Large intestine (tissue), 3 donors: ENCODE results near the gene ARL15. TPM values are rescaled to one million over a fixed set of nuclear protein-coding genes. Genes with fewer than 3 reads are reported as not detected.
"Not testable (repeated sequence)": the region's sequence is repeated elsewhere in the genome, so short reads cannot be mapped to it uniquely, and the experiment has no call there.

Experiments
- DNase-seq, 2 donors: peaks; one replicate each; pipeline versions ENCODE4 v3.0.0 to v3.0.0-alpha.2; 2013
- H3K27ac ChIP-seq: one replicate; pipeline ENCODE4 v1.5.1; 2013; ENCODE audit warnings: low read length
- H3K27me3 ChIP-seq: 2 replicates; pipeline ENCODE4 v1.6.1; 2013; ENCODE audit warnings: low read length; ENCODE audit not compliant: control insufficient read depth, insufficient read depth
- H3K36me3 ChIP-seq: 2 replicates; pipeline ENCODE4 v1.6.1; 2013; ENCODE audit warnings: low read length; ENCODE audit not compliant: control insufficient read depth, insufficient read depth
- H3K4me1 ChIP-seq: one replicate; pipeline ENCODE4 v1.6.1; 2013; ENCODE audit warnings: low read length; ENCODE audit not compliant: control insufficient read depth, insufficient read depth
- H3K4me3 ChIP-seq: one replicate; pipeline ENCODE4 v1.5.1; 2013; ENCODE audit warnings: low read length
- H3K9me3 ChIP-seq: one replicate; pipeline ENCODE4 v1.6.1; 2013; ENCODE audit warnings: mild to moderate bottlenecking, low read depth, low read length, moderate library complexity; ENCODE audit not compliant: control insufficient read depth
- WGBS: methylation state at CpG from one replicate; pipeline ENCODE4 v1.1.5; 2013; ENCODE audit warnings: low lambda C conversion rate; ENCODE audit not compliant: insufficient coverage; 5-methylcytosine and 5-hydroxymethylcytosine counted together
- polyA plus RNA-seq: library from polyadenylated mRNA; unstranded; fragments of 120-200 nt; gene quantifications from one replicate; pipeline ENCODE4 v1.2.1, GENCODE V29; 2013

The ARL15 gene
- polyA plus RNA-seq, 1 donor = 41.5 TPM

- H3K9me3 ChIP-seq = no peaks in the 10 kb centered on the region
- H3K4me3 ChIP-seq = no peak overlapping the region
- H3K27ac ChIP-seq = no peak overlapping the region
- no peak for DNase-seq
- no peaks in the 10 kb centered on the region for H3K27me3 ChIP-seq
- H3K36me3 ChIP-seq = no peaks in the 10 kb centered on the region
- no CpG with 5 or more reads among the region's 3 CpGs for WGBS
- H3K4me1 ChIP-seq = no peaks in the 10 kb centered on the region
These were observed 226.5 kb downstream of the ARL15 start for GRCh38 chr5:54083851-54084250.

DNA sequence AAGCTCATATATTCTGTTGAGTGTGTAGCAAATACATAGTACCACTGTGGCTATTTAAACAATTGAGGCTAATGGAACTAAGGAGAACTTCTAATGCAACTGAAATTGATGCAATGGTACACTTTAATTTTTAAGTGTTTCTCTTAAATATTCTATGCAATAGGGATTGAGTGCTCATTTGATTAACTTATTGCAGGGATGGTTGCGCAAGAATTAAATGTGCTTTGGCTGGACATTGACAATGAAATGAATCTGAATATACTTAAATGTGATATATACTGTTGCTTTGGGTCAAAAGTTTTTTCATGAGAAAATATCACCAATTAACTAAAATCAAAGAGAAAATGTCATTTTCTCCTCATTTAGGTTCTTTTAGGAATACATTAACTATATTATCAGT is 227.1 kb downstream of the ARL15 start:
- no peak for DNase-seq
- H3K27ac ChIP-seq = no peak overlapping the region
- H3K27me3 ChIP-seq = no peaks in the 10 kb centered on the region
- H3K4me1 ChIP-seq = no peaks in the 10 kb centered on the region
- H3K4me3 ChIP-seq = no peak overlapping the region
- no CpG with 5 or more reads among the region's 1 CpG for WGBS
- no peaks in the 10 kb centered on the region for H3K9me3 ChIP-seq
- no peaks in the 10 kb centered on the region for H3K36me3 ChIP-seq

- Histone ChIP-seq H3K4me1 (no peaks in the 10 kb centered on the region), H3K27me3 (no peaks in the 10 kb centered on the region), H3K27ac (no peak overlapping the region), H3K36me3 (no peaks in the 10 kb centered on the region), H3K9me3 (no peaks in the 10 kb centered on the region), H3K4me3 (no peak overlapping the region)
- WGBS = no CpG with 5 or more reads among the region's 1 CpG
- DNase-seq = no peak
These were observed 229.0 kb downstream of the ARL15 start for GRCh38 chr5:54081415-54081814.

- WGBS = 100% methylated on average over 2 of the region's 5 CpGs
- Histone ChIP-seq H3K4me1 (no peaks in the 10 kb centered on the region), H3K27ac (no peak overlapping the region), H3K27me3 (no peaks in the 10 kb centered on the region), H3K36me3 (no peaks in the 10 kb centered on the region), H3K9me3 (no peaks in the 10 kb centered on the region), H3K4me3 (no peak overlapping the region)
- no peak for DNase-seq
These were observed 229.5 kb downstream of the ARL15 start for GRCh38 chr5:54080831-54081230.

DNA sequence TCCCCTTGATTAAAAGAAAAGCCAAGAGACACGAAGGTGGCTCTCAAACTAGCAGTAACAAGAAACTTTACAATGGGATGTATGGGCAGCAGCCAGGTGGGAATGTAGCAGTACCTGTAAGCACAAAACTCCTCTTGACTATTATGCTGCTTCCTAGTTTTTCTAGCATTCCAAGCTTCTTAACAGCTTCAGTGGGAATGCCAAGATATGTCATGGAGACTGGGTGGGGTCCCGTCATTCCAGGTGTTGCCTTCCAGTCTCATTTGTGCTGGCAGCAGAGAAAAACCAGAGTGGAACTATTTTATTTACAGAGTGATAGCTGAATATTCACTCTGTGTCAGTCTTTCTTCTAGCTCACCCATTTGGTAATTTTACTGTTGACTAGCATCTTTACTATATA is 236.6 kb downstream of the ARL15 start:
- WGBS = 100% methylated on average over 1 of the region's 2 CpGs
- H3K4me1 ChIP-seq = no peaks in the 10 kb centered on the region
- H3K27me3 ChIP-seq = no peaks in the 10 kb centered on the region
- DNase-seq = no peak
- no peaks in the 10 kb centered on the region for H3K9me3 ChIP-seq
- peaks cover 6% of the 10 kb centered on the region for H3K36me3 ChIP-seq
- no peak overlapping the region for H3K4me3 ChIP-seq
- H3K27ac ChIP-seq = no peak overlapping the region

GRCh38 chr5:54073131-54073530 is 237.2 kb downstream of the ARL15 start:
- peaks cover 6% of the 10 kb centered on the region for H3K36me3 ChIP-seq
- DNase-seq = no peak
- no peaks in the 10 kb centered on the region for H3K27me3 ChIP-seq
- WGBS = no CpG with 5 or more reads among the region's 3 CpGs
- H3K27ac ChIP-seq = no peak overlapping the region
- no peaks in the 10 kb centered on the region for H3K9me3 ChIP-seq
- no peak overlapping the region for H3K4me3 ChIP-seq
- H3K4me1 ChIP-seq = no peaks in the 10 kb centered on the region

GRCh38 chr5:54066433-54066832 is 243.9 kb downstream of the ARL15 start:
- no peaks in the 10 kb centered on the region for H3K27me3 ChIP-seq
- 81% methylated on average over 2 of the region's 2 CpGs for WGBS
- DNase-seq = no peak

DNA sequence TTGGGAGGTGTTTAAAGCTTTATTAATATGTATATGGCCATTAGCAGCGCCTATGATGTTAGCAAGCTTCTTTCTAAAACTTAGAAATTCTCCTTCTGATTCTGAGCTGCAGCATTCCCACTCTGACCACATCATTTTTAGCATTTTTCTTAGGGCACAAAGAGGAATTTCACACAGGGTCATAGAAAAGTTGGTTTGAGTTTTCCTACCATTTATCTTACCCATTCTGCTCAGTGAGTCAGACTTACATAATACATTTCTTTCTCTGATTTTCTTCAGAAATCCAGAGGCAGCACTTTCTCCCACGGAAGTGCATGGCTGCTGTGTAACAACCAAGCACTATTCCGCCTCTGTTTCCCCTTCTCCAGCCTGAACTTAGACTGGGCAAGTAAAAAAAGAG is 246.6 kb downstream of the ARL15 start:
- Histone ChIP-seq H3K36me3 (peaks cover 2% of the 10 kb centered on the region), H3K4me1 (no peaks in the 10 kb centered on the region), H3K9me3 (no peaks in the 10 kb centered on the region), H3K4me3 (no peak overlapping the region), H3K27ac (no peak overlapping the region), H3K27me3 (no peaks in the 10 kb centered on the region)
- 100% methylated on average over 1 of the region's 3 CpGs for WGBS
- no peak for DNase-seq

More at GRCh38 chr5:54066433-54066832, 243.9 kb downstream of the ARL15 start:
- H3K9me3 ChIP-seq = no peaks in the 10 kb centered on the region
- no peak overlapping the region for H3K4me3 ChIP-seq
- H3K36me3 ChIP-seq = peaks cover 6% of the 10 kb centered on the region
- no peaks in the 10 kb centered on the region for H3K4me1 ChIP-seq
- no peak overlapping the region for H3K27ac ChIP-seq

DNA sequence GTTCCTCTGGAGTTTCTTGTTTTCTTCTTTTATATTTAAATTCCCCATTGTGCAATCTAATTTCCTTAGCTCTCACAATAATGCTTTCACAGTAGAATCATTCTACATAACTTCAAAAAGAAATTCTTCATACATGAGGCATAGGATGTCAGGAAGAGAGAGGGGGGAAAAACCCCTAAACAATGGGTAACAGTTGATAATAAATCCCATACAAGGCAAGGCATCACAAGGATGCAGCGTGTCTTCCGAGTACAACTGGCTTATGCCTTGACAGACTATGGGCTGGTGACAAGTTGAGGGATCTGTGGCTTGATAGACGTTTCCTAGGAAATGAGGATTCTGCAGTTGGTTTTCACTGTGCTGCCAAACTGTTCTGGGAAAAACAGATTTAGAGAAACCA is 247.4 kb downstream of the ARL15 start:
- no peaks in the 10 kb centered on the region for H3K9me3 ChIP-seq
- H3K4me1 ChIP-seq = no peaks in the 10 kb centered on the region
- no CpG with 5 or more reads among the region's 3 CpGs for WGBS
- H3K4me3 ChIP-seq = no peak overlapping the region
- no peak for DNase-seq
- no peak overlapping the region for H3K27ac ChIP-seq
- H3K36me3 ChIP-seq = peaks cover 2% of the 10 kb centered on the region
- no peaks in the 10 kb centered on the region for H3K27me3 ChIP-seq

DNA sequence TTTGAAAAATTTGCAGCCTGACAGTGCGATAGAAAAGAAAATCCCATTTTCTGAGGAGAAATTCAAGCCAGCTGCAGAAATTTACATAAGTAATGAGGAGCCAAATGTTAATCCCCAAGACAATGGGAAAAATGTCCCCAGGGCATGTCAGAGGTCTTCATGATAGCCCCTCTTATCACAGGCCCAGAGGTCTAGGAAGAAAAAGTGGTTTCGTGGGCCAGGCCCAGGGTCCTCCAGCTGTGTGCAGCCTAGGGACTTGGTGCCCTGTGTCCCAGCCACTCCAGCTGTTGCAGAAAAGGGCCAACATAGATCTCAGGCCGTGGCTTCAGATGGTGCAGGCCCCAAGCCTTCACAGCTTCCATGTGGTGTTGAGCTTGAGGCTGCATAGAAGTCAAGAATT is 249.5 kb downstream of the ARL15 start:
- not testable (repeated sequence) for H3K36me3 ChIP-seq, H3K27me3 ChIP-seq, DNase-seq, H3K27ac ChIP-seq, H3K9me3 ChIP-seq, H3K4me3 ChIP-seq, H3K4me1 ChIP-seq
- WGBS = 83% methylated on average over 1 of the region's 3 CpGs

GRCh38 chr5:54049963-54050362 is 260.4 kb downstream of the ARL15 start:
- Histone ChIP-seq H3K9me3 (no peaks in the 10 kb centered on the region), H3K27me3 (no peaks in the 10 kb centered on the region), H3K4me1 (peaks cover 6% of the 10 kb centered on the region), H3K4me3 (no peak overlapping the region), H3K36me3 (no peaks in the 10 kb centered on the region), H3K27ac (no peak overlapping the region)
- no peak for DNase-seq
- 20% methylated on average over 1 of the region's 2 CpGs for WGBS
